SK-N-SH (cell line): ENCODE measurements around the gene TSC2. TPM values are rescaled to one million over a fixed set of nuclear protein-coding genes. Genes with fewer than 3 reads are reported as not detected.

Experiments used
- CTCF ChIA-PET: fragments of 300-600, 350-600 bp; formaldehyde crosslinking; extraction: SDS; loops from one replicate; lab custom pipeline; 2021; lab: Yijun Ruan, JAX
- POLR2A ChIA-PET: fragments of 350-600 bp; sonication (Branson Sonifier 250); formaldehyde crosslinking; extraction: SDS; loops from one replicate; lab custom pipeline; 2020; ENCODE audit warnings: antibody characterized with exemption, inconsistent platforms; lab: Yijun Ruan, JAX
- DNase-seq: peaks from one replicate; pipeline ENCODE4 v3.0.0; 2012
- H2AFZ ChIP-seq: fragments of 200-600 bp; sonication (generic); 2 replicates; pipeline ENCODE4 v1.8.1; 2016; ENCODE audit warnings: antibody characterized with exemption, mild to moderate bottlenecking, low read depth
- H3F3A ChIP-seq: fragments of 200-600 bp; sonication (generic); replicated peaks from 2 replicates; pipeline ENCODE3; 2016; ENCODE audit warnings: antibody characterized with exemption, mild to moderate bottlenecking; ENCODE audit not compliant: insufficient read depth
- H3K27ac ChIP-seq, 2 experiments: fragments of 200-500 bp in 1 of 2; fragments of 200-600 bp in 1 of 2; sonication (Bioruptor generic) in 1 of 2; sonication (generic), shearing (Covaris generic) in 1 of 2; 2 replicates each; pipeline versions ENCODE4 v1.5.1 to v1.6.1; 2014 to 2016; ENCODE audit warnings: low read depth in 2 of 2, inconsistent platforms in 1 of 2, low read length in 1 of 2, mild to moderate bottlenecking in 1 of 2, mixed read lengths in 1 of 2
- H3K27me3 ChIP-seq: fragments of 200-600 bp; sonication (generic), shearing (Covaris generic); 2 replicates; pipeline ENCODE4 v1.6.1; 2016; ENCODE audit warnings: mixed run types; ENCODE audit not compliant: insufficient read depth
- H3K36me3 ChIP-seq, 2 experiments: fragments of 200-500 bp in 1 of 2; fragments of 200-600 bp in 1 of 2; sonication (Bioruptor generic) in 1 of 2; sonication (generic) in 1 of 2; replicated peaks in 1 of 2; 2 replicates each; pipeline versions ENCODE3 to v1.5.1; 2014 to 2016; ENCODE audit warnings: low read length in 1 of 2, mild to moderate bottlenecking in 1 of 2; ENCODE audit not compliant: insufficient read depth in 2 of 2, control insufficient read depth in 1 of 2
- H3K4me1 ChIP-seq, 2 experiments: fragments of 200-500 bp in 1 of 2; fragments of 200-600 bp in 1 of 2; sonication (Bioruptor generic) in 1 of 2; sonication (generic), shearing (Covaris generic) in 1 of 2; 2 replicates each; pipeline versions ENCODE4 v1.5.1 to v1.6.1; 2014 to 2016; ENCODE audit warnings: low read depth in 1 of 2, low read length in 1 of 2, mixed run types in 1 of 2; ENCODE audit not compliant: insufficient read depth in 2 of 2, control insufficient read depth in 1 of 2
- H3K4me2 ChIP-seq: fragments of 200-600 bp; sonication (generic), shearing (Covaris generic); 2 replicates; pipeline ENCODE4 v1.6.1; 2017; ENCODE audit warnings: mixed run types
- H3K4me3 ChIP-seq, 2 experiments: fragments of 200-500 bp in 1 of 2; fragments of 200-600 bp in 1 of 2; sonication (Bioruptor generic) in 1 of 2; sonication (generic), shearing (Covaris generic) in 1 of 2; 2 replicates each; pipeline versions ENCODE4 v1.5.1 to v1.8.1; 2014 to 2016; ENCODE audit warnings: low read depth in 2 of 2, inconsistent platforms in 1 of 2, low read length in 1 of 2, mild to moderate bottlenecking in 1 of 2, mixed read lengths in 1 of 2, moderate library complexity in 1 of 2
- H3K79me2 ChIP-seq: fragments of 200-600 bp; sonication (generic); 2 replicates; pipeline ENCODE4 v1.8.1; 2017; ENCODE audit warnings: mild to moderate bottlenecking; ENCODE audit not compliant: insufficient read depth
- H3K9ac ChIP-seq: fragments of 200-600 bp; sonication (generic); 2 replicates; pipeline ENCODE4 v1.6.1; 2017; ENCODE audit warnings: mixed run types
- H3K9me2 ChIP-seq: fragments of 200-600 bp; sonication (generic); 2 replicates; pipeline ENCODE4 v1.6.1; 2017; ENCODE audit warnings: mixed run types
- H3K9me3 ChIP-seq: fragments of 200-600 bp; sonication (generic); 2 replicates; pipeline ENCODE4 v1.6.1; 2017; ENCODE audit warnings: mixed run types, mild to moderate bottlenecking, moderate library complexity
- H4K20me1 ChIP-seq: fragments of 200-600 bp; sonication (generic); 2 replicates; pipeline ENCODE4 v1.6.1; 2017; ENCODE audit warnings: mild to moderate bottlenecking, mixed run types; ENCODE audit not compliant: insufficient read depth
- CHD2 ChIP-seq: fragments of 150-350 bp; IDR thresholded peaks from 2 replicates; pipeline ENCODE4 v1.6.1; 2018; ENCODE audit warnings: low read length; ENCODE audit not compliant: partially characterized antibody
- CTCF ChIP-seq: fragments of 200-600 bp; sonication (generic); IDR thresholded peaks from 2 replicates; pipeline ENCODE4 v1.6.1; 2017; ENCODE audit warnings: antibody characterized with exemption, mild to moderate bottlenecking, moderate library complexity
- ELF1 ChIP-seq: IDR thresholded peaks from 2 replicates; pipeline ENCODE4 v1.4.0; 2012
- EP300 ChIP-seq, 2 experiments: IDR thresholded peaks; 2 replicates each; pipeline versions ENCODE4 v1.4.0 to v1.6.1; 2012; ENCODE audit warnings: borderline replicate concordance in 1 of 2, low read depth in 1 of 2, low read length in 1 of 2
- FOSL2 ChIP-seq: IDR thresholded peaks from 2 replicates; pipeline ENCODE4 v1.4.0; 2012; ENCODE audit warnings: low read depth, mild to moderate bottlenecking, moderate library complexity, borderline replicate concordance
- FOXJ3 ChIP-seq: sonication (generic); formaldehyde crosslinking; IDR thresholded peaks from 2 replicates; pipeline ENCODE4 v1.5.1; 2020; ENCODE audit warnings: mild to moderate bottlenecking, missing genetic modification reagents
- FOXM1 ChIP-seq: IDR thresholded peaks from 2 replicates; pipeline ENCODE4 v1.4.0; 2012; ENCODE audit warnings: low read depth, mild to moderate bottlenecking
- GABPA ChIP-seq: IDR thresholded peaks from 2 replicates; pipeline ENCODE4 v1.4.0; 2012; ENCODE audit warnings: low read depth, mild to moderate bottlenecking
- JUND ChIP-seq: IDR thresholded peaks from 2 replicates; pipeline ENCODE4 v1.4.0; 2012
- MXI1 ChIP-seq: IDR thresholded peaks from 2 replicates; pipeline ENCODE4 v1.6.1; 2012; ENCODE audit warnings: mild to moderate bottlenecking, low read depth, low read length, improper control_type of control experiment
- NRF1 ChIP-seq: IDR thresholded peaks from 2 replicates; pipeline ENCODE4 v1.6.1; 2012; ENCODE audit warnings: low read depth, mild to moderate bottlenecking, low read length
- RAD21 ChIP-seq: IDR thresholded peaks from 2 replicates; pipeline ENCODE4 v1.6.1; 2012; ENCODE audit warnings: mild to moderate bottlenecking, low read length
- RXRA ChIP-seq: IDR thresholded peaks from 2 replicates; pipeline ENCODE4 v1.4.0; 2012; ENCODE audit warnings: low read depth, mild to moderate bottlenecking, borderline replicate concordance
- SIN3A ChIP-seq: IDR thresholded peaks from 2 replicates; pipeline ENCODE4 v1.6.1; 2012; ENCODE audit warnings: low read depth, mild to moderate bottlenecking, low read length, moderate library complexity, borderline replicate concordance
- TAF1 ChIP-seq: IDR thresholded peaks from 2 replicates; pipeline ENCODE4 v1.6.1; 2012; ENCODE audit warnings: low read depth, mild to moderate bottlenecking, low read length, moderate library complexity, borderline replicate concordance
- TEAD4 ChIP-seq: IDR thresholded peaks from 2 replicates; pipeline ENCODE4 v1.4.0; 2012; ENCODE audit warnings: mild to moderate bottlenecking, borderline replicate concordance; ENCODE audit not compliant: insufficient read depth
- YY1 ChIP-seq: IDR thresholded peaks from 2 replicates; pipeline ENCODE4 v1.4.0; 2012; ENCODE audit warnings: low read depth, mild to moderate bottlenecking
- ZBTB33 ChIP-seq: IDR thresholded peaks from 2 replicates; pipeline ENCODE4 v1.4.0; 2012; ENCODE audit warnings: low read depth, borderline replicate concordance
- WGBS: methylation state at CpG from one replicate; pipeline ENCODE4 v1.1.6; 2017; ENCODE audit warnings: low lambda C conversion rate; 5-methylcytosine and 5-hydroxymethylcytosine counted together
- polyA plus RNA-seq, 3 experiments: library from polyadenylated mRNA; depleted of rRNA; stranded (reverse); fragments of >200 nt; gene quantifications; 2 replicates each; pipeline ENCODE4 v1.2.3, GENCODE V29; 2012

The TSC2 gene
- polyA plus RNA-seq, 1 of the 3 experiments (the other 2 are of a cell fraction), result 96.1 TPM

- TF ChIP-seq EP300 (IDR thresholded peaks at IDR 0.05; ENCODE audit: borderline replicate concordance in 1 of 2, low read depth in 1 of 2, low read length in 1 of 2), result no peak
- no peak for TF ChIP-seq MXI1
- no peak for TF ChIP-seq RXRA
- TF ChIP-seq FOSL2, result no peak
- no peak for TF ChIP-seq SIN3A
- TF ChIP-seq GABPA, result no peak
- no peak for TF ChIP-seq YY1
- TF ChIP-seq CHD2, result no peak
- TF ChIP-seq FOXM1, result no peak
- no peak for TF ChIP-seq NRF1
- TF ChIP-seq FOXJ3 (CRISPR knock-in tag), result no peak
- no peak for TF ChIP-seq ZBTB33
- no peak for TF ChIP-seq RAD21
- no peak for TF ChIP-seq TEAD4
- TF ChIP-seq JUND, result no peak
- POLR2A ChIA-PET, result interaction anchor here (0.6 kb wide), 2 partner anchors 45 to 146 kb away, joined by 4 to 7 read pairs; partner anchors contain the start of genes RPS2 and TRAF7
- Histone ChIP-seq H2AFZ (no peak overlapping the region), H3K27me3 (no peaks in the 10 kb centered on the region), H3K4me1 (peaks cover 21 to 52% of the 10 kb centered on the region in 2 experiments; a peak in 3 of 4 replicates), H3K4me2 (peak overlapping the region; percentile 97), H3F3A (peaks cover 10% of the 10 kb centered on the region), H4K20me1 (peaks cover 49% of the 10 kb centered on the region), H3K79me2 (peaks cover 63% of the 10 kb centered on the region), H3K9me3 (no peaks in the 10 kb centered on the region), H3K27ac (peak overlapping the region; percentile 72 to 75), H3K36me3 (peaks cover 0 to 6% of the 10 kb centered on the region in 2 experiments), H3K4me3 (peak overlapping the region; percentile 90 to 91), H3K9ac (peak overlapping the region; percentile 95), H3K9me2 (no peaks in the 10 kb centered on the region)
- 0% methylated on average over 2 of the region's 55 CpGs for WGBS
- peak; percentile 70 for DNase-seq
- CTCF ChIA-PET, result interaction anchor here (1.1 to 1.7 kb wide), 6 partner anchors 13 to 139 kb away, joined by 3 to 12 read pairs (median 4); partner anchors contain the start of gene RPS2
Measured at GRCh38 chr16:2009164-2009711, 38.5 kb upstream of the TSC2 start.

- Histone ChIP-seq H3K4me2 (peak within 1 kb of the TSS; percentile 97), H3K9ac (peak within 1 kb of the TSS; percentile 95), H3F3A (peaks cover 9% of the 10 kb centered on the region), H2AFZ (peak within 1 kb of the TSS; percentile 77; the same call in 1 of the 2 replicates), H3K4me3 (peak within 1 kb of the TSS; percentile 90 to 91), H3K79me2 (peaks cover 56% of the 10 kb centered on the region), H3K9me2 (no peaks in the 10 kb centered on the region), H3K9me3 (no peaks in the 10 kb centered on the region), H3K27me3 (no peaks in the 10 kb centered on the region), H3K4me1 (peaks cover 18 to 46% of the 10 kb centered on the region in 2 experiments; a peak in 3 of 4 replicates), H3K36me3 (peaks cover 0 to 6% of the 10 kb centered on the region in 2 experiments), H3K27ac (peak within 1 kb of the TSS; percentile 81 to 87), H4K20me1 (peaks cover 42% of the 10 kb centered on the region)
- 9% methylated on average over 13 of the region's 52 CpGs for WGBS
- peak; percentile 98 for DNase-seq
- CTCF ChIA-PET, result interaction anchor here (1.1 kb wide), 1 partner anchor 12 kb away, joined by 3 read pairs; no protein-coding TSS in a partner anchor
- POLR2A ChIA-PET, result no interaction called here
- TF ChIP-seq CTCF, result no peak
- TF ChIP-seq SIN3A, result peak; percentile 59; the same call in 1 of the 2 replicates
- peak; percentile 74 for TF ChIP-seq ELF1
- TF ChIP-seq TAF1, result peak; percentile 80
- peak; percentile 53 for TF ChIP-seq CHD2
- no peak for TF ChIP-seq EP300 (IDR thresholded peaks at IDR 0.05; ENCODE audit: borderline replicate concordance in 1 of 2, low read depth in 1 of 2, low read length in 1 of 2)
- peak; percentile 89 for TF ChIP-seq GABPA
- TF ChIP-seq MXI1, result peak; percentile 89
Measured at GRCh38 chr16:2009791-2010510, 37.8 kb upstream of the TSC2 start, which contains the start of gene ZNF598. Gene ZNF598 (minus strand): TSS chr16:2009821.
